H1 (cell line): ENCODE measurements around the gene DNAI2. TPM values are rescaled to one million over a fixed set of nuclear protein-coding genes. Genes with fewer than 3 reads are reported as not detected.

ENCODE experiments used
- CTCF ChIA-PET: fragments of 300-600 bp; sonication (Branson Sonifier 250); formaldehyde crosslinking; loops from one replicate; lab custom pipeline; 2021; ENCODE audit not compliant: partially characterized antibody; lab: Charles Lee
- POLR2A ChIA-PET: fragments of 300-600 bp; sonication (Branson Sonifier 250); formaldehyde crosslinking; loops from one replicate; lab custom pipeline; 2021; ENCODE audit warnings: inconsistent platforms; ENCODE audit not compliant: partially characterized antibody; lab: Charles Lee
- DNase-seq, 2 experiments: peaks; one replicate each; pipeline versions ENCODE4 v3.0.0 to v3.0.0-alpha.2; 2010 to 2022; ENCODE audit warnings: low spot score in 2 of 2, low read depth in 1 of 2, mixed read lengths in 1 of 2
- FAIRE-seq: peaks from 2 replicates; lab custom pipeline; 2011; peaks lifted over from hg19 to GRCh38; lab: Jason Lieb, UNC
- H2AFZ ChIP-seq: 2 replicates; pipeline ENCODE4 v1.8.1; 2012; ENCODE audit warnings: low read length, inconsistent platforms
- H2AK5ac ChIP-seq: 2 replicates; pipeline ENCODE4 v1.6.1; 2013; ENCODE audit warnings: low read depth, low read length
- H2BK120ac ChIP-seq: replicated peaks from 2 replicates; pipeline ENCODE3; 2013; ENCODE audit warnings: low read depth, low read length, inconsistent platforms
- H2BK12ac ChIP-seq: 2 replicates; pipeline ENCODE4 v1.6.1; 2013; ENCODE audit warnings: low read depth, low read length
- H2BK15ac ChIP-seq: 2 replicates; pipeline ENCODE4 v1.6.1; 2013; ENCODE audit warnings: low read length
- H2BK20ac ChIP-seq: 2 replicates; pipeline ENCODE4 v1.6.1; 2013; ENCODE audit warnings: low read length
- H2BK5ac ChIP-seq: 2 replicates; pipeline ENCODE4 v1.6.1; 2013; ENCODE audit warnings: low read depth, low read length
- H3K14ac ChIP-seq: 2 replicates; pipeline ENCODE4 v1.6.1; 2013; ENCODE audit warnings: inconsistent platforms; ENCODE audit not compliant: insufficient read length
- H3K18ac ChIP-seq: 2 replicates; pipeline ENCODE4 v1.6.1; 2013; ENCODE audit warnings: low read length; ENCODE audit errors: extremely low read depth
- H3K23ac ChIP-seq: 2 replicates; pipeline ENCODE4 v1.6.1; 2013; ENCODE audit warnings: inconsistent platforms; ENCODE audit not compliant: insufficient read length
- H3K23me2 ChIP-seq: 2 replicates; pipeline ENCODE4 v1.6.1; 2013; ENCODE audit warnings: low read depth, low read length
- H3K27ac ChIP-seq: 2 replicates; pipeline ENCODE4 v1.6.1; 2011; ENCODE audit warnings: low read depth, low read length, inconsistent platforms
- H3K27me3 ChIP-seq, 4 experiments: replicated peaks in 1 of 4; 1 replicate in 1 of 4; 2 replicates in 3 of 4; pipeline versions ENCODE4 v1.6.1 to v1.8.1; 2011 to 2013; ENCODE audit warnings: low read length in 3 of 4, mild to moderate bottlenecking in 3 of 4, inconsistent platforms in 2 of 4, mixed read lengths in 2 of 4, moderate library complexity in 1 of 4; ENCODE audit not compliant: control insufficient read depth in 3 of 4, insufficient read depth in 3 of 4; ENCODE audit errors: extremely low read depth in 1 of 4
- H3K36me3 ChIP-seq, 4 experiments: 2 replicates each; pipeline versions ENCODE4 v1.6.1 to v1.8.1; 2011 to 2013; ENCODE audit warnings: mild to moderate bottlenecking in 4 of 4, low read length in 3 of 4, moderate library complexity in 2 of 4, control low read depth in 1 of 4, inconsistent platforms in 1 of 4; ENCODE audit not compliant: insufficient read depth in 4 of 4, control insufficient read depth in 2 of 4
- H3K4ac ChIP-seq: replicated peaks from 2 replicates; pipeline ENCODE3; 2013; ENCODE audit warnings: low read length, low read depth, mixed read lengths, inconsistent platforms; ENCODE audit not compliant: insufficient read length
- H3K4me1 ChIP-seq, 4 experiments: replicated peaks in 1 of 4; 1 replicate in 1 of 4; 2 replicates in 3 of 4; pipeline versions ENCODE4 v1.6.1 to v1.8.1; 2011 to 2013; ENCODE audit warnings: low read length in 3 of 4, inconsistent platforms in 2 of 4, mixed read lengths in 1 of 4; ENCODE audit not compliant: insufficient read depth in 4 of 4, control insufficient read depth in 3 of 4
- H3K4me2 ChIP-seq, 2 experiments: 2 replicates each; pipeline versions ENCODE4 v1.6.1 to v1.8.1; 2011 to 2013; ENCODE audit warnings: low read depth in 2 of 2, low read length in 2 of 2, control low read depth in 1 of 2, inconsistent platforms in 1 of 2, mild to moderate bottlenecking in 1 of 2; ENCODE audit not compliant: insufficient read depth in 1 of 2
- H3K4me3 ChIP-seq, 4 experiments: fragments of 200-600, 300-600 bp in 1 of 4; sonication (generic), shearing (Covaris generic), sonication (Bioruptor Twin) in 1 of 4; 2 replicates each; pipeline versions ENCODE4 v1.5.1 to v1.8.1; 2011 to 2016; ENCODE audit warnings: low read length in 4 of 4, low read depth in 3 of 4, control low read depth in 2 of 4, inconsistent platforms in 2 of 4, mild to moderate bottlenecking in 2 of 4, mixed read lengths in 1 of 4, moderate library complexity in 1 of 4; ENCODE audit not compliant: insufficient read depth in 2 of 4; ENCODE audit errors: extremely low read depth in 1 of 4
- H3K56ac ChIP-seq: replicated peaks from 2 replicates; pipeline ENCODE3; 2013; ENCODE audit warnings: low read depth, mild to moderate bottlenecking, mixed read lengths, low read length, inconsistent platforms; ENCODE audit not compliant: insufficient read length
- H3K79me1 ChIP-seq: 2 replicates; pipeline ENCODE4 v1.6.1; 2013; ENCODE audit warnings: low read depth, low read length, control low read depth
- H3K79me2 ChIP-seq, 2 experiments: 2 replicates each; pipeline versions ENCODE4 v1.6.1 to v1.8.1; 2012 to 2013; ENCODE audit warnings: low read length in 2 of 2, mild to moderate bottlenecking in 2 of 2, inconsistent platforms in 1 of 2; ENCODE audit not compliant: insufficient read depth in 2 of 2, control insufficient read depth in 1 of 2
- H3K9ac ChIP-seq, 4 experiments: replicated peaks in 1 of 4; 1 replicate in 1 of 4; 2 replicates in 3 of 4; pipeline versions ENCODE4 v1.6.1 to v1.8.1; 2011 to 2013; ENCODE audit warnings: low read depth in 3 of 4, low read length in 3 of 4, control low read depth in 2 of 4, mild to moderate bottlenecking in 2 of 4, moderate library complexity in 2 of 4, inconsistent platforms in 1 of 4; ENCODE audit errors: extremely low read depth in 1 of 4
- H3K9me3 ChIP-seq, 2 experiments: 2 replicates each; pipeline versions ENCODE4 v1.6.1 to v1.8.1; 2012 to 2013; ENCODE audit warnings: mild to moderate bottlenecking in 2 of 2, moderate library complexity in 2 of 2, control low read depth in 1 of 2, inconsistent platforms in 1 of 2, low read depth in 1 of 2, low read length in 1 of 2, mixed read lengths in 1 of 2; ENCODE audit not compliant: insufficient read depth in 2 of 2
- H4K20me1 ChIP-seq, 2 experiments: replicated peaks in 1 of 2; 2 replicates each; pipeline versions ENCODE3 to v1.8.1; 2011 to 2013; ENCODE audit warnings: inconsistent platforms in 2 of 2, low read length in 2 of 2, mild to moderate bottlenecking in 1 of 2; ENCODE audit not compliant: insufficient read depth in 2 of 2, control insufficient read depth in 1 of 2
- H4K5ac ChIP-seq: 2 replicates; pipeline ENCODE4 v1.6.1; 2013; ENCODE audit warnings: low read length, low read depth, mixed read lengths, inconsistent platforms; ENCODE audit not compliant: insufficient read length
- H4K8ac ChIP-seq: 2 replicates; pipeline ENCODE4 v1.8.0; 2013; ENCODE audit warnings: mild to moderate bottlenecking, moderate library complexity, low read length, inconsistent platforms; ENCODE audit not compliant: insufficient read depth; ENCODE audit errors: extremely low read depth
- H4K91ac ChIP-seq: replicated peaks from 2 replicates; pipeline ENCODE3; 2013; ENCODE audit warnings: low read length, mixed read lengths, inconsistent platforms; ENCODE audit not compliant: insufficient read length
- WGBS, 2 experiments: shearing (Covaris generic) in 1 of 2; methylation state at CpG; one replicate each; pipeline versions ENCODE4 v1.1.6 to v1.1.7; 2013 to 2015; ENCODE audit warnings: low lambda C conversion rate in 2 of 2, mixed read lengths in 2 of 2, inconsistent platforms in 1 of 2, low coverage in 1 of 2, missing lambda C conversion rate in 1 of 2; ENCODE audit not compliant: insufficient replicate concordance in 2 of 2, insufficient coverage in 1 of 2, insufficient read length in 1 of 2; ENCODE audit errors: extremely low coverage in 1 of 2, missing lambda C conversion rate in 1 of 2; 5-methylcytosine and 5-hydroxymethylcytosine counted together
- polyA plus RNA-seq, 7 experiments: library from polyadenylated mRNA; depleted of rRNA in 3 of 7; stranded (reverse) in 5 of 7; unstranded in 2 of 7; fragments of >200 nt in 5 of 7; fragments of 200-250 nt in 2 of 7; gene quantifications; 1 replicate in 5 of 7; 2 replicates in 1 of 7; 4 replicates in 1 of 7; pipeline versions ENCODE4 v1.2.1 to v1.2.3, GENCODE V29; 2011 to 2013; ENCODE audit warnings: missing spikeins in 2 of 7, mixed read lengths in 2 of 7
- total RNA-seq: library from RNA; stranded (reverse); fragmentation: NEBNext Ultra II Directional; extraction: Animal tissue kit (Norgen Biotek cat#: 25700); gene quantifications from 2 replicates; pipeline ENCODE4 v1.2.1, GENCODE V29; 2021

DNAI2 gene
- total and polyA plus RNA-seq, 2 of the 8 experiments (the other 6 are each of a cell fraction or from before 2014, with no cell fraction given), result 0.08 to 0.15 TPM

DNA sequence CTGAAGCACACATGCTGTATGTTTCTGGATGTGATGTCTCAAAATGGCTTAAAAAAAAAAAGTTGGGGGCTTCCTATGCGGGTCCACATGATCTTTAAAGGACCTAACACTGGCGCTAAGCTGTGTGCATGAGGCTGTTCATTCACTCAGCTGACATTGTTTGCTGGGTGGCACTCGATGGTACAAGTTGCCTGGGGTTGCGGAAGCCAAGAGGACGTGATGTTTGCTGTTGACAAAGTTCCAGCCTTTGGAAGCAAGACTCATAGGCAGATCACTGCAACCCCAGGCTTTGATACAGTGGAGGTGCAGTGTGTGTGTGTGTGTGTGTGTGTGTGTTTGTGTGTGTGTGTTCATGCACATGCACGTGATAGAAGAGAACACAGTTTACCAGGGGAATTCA is 29.5 kb upstream of the DNAI2 start:
- Histone ChIP-seq H3K4me3 (no peak overlapping the region), H3K23ac (no peak overlapping the region), H2AK5ac (0 out of 2 replicates have a peak overlapping the region, but pooled peaks have one; percentile 47), H3K79me1 (no peaks in the 10 kb centered on the region), H3K27me3 (no peaks in the 10 kb centered on the region), H3K9ac (no peak overlapping the region), H2AFZ (no peak overlapping the region), H3K14ac (no peak overlapping the region), H3K79me2 (no peaks in the 10 kb centered on the region), H3K4me2 (peak overlapping the region in 1 of 2 experiments; percentile 41; a peak in 1 of 4 replicates), H3K56ac (no peak overlapping the region), H4K91ac (peak overlapping the region; percentile 83), H2BK20ac (peak overlapping the region; percentile 82; the same call in 1 of the 2 replicates), H3K9me3 (0 out of 4 replicates have a peak, but pooled peaks cover 0 to 4% of the 10 kb centered on the region in 2 experiments), H3K23me2 (no peaks in the 10 kb centered on the region), H2BK5ac (peak overlapping the region; percentile 21; the same call in 1 of the 2 replicates), H4K8ac (peak overlapping the region; percentile 20), H2BK120ac (no peak overlapping the region), H4K20me1 (no peaks in the 10 kb centered on the region), H4K5ac (no peak overlapping the region), H2BK15ac (peak overlapping the region; percentile 92), H3K36me3 (no peaks in the 10 kb centered on the region), H3K27ac (no peak overlapping the region), H2BK12ac (peak overlapping the region; percentile 75), H3K4me1 (peaks cover 11 to 23% (median 14%) of the 10 kb centered on the region in 4 experiments), H3K18ac (peak overlapping the region; percentile 76), H3K4ac (peak overlapping the region; percentile 50)
- ChIA-PET CTCF (interaction anchor here (1.1 to 2.4 kb wide), 10 partner anchors 10 to 56 kb away, joined by 3 to 10 read pairs (median 5); partner anchors contain the start of gene DNAI2), POLR2A (interaction anchor here (0.9 to 8.2 kb wide), 6 partner anchors 10 to 33 kb away, joined by 3 to 61 read pairs (median 6); partner anchors contain the start of gene TTYH2)
- FAIRE-seq (no peak), DNase-seq (no peak)
- WGBS, 2 experiments, result 81% methylated on average over 6 of the region's 6 CpGs; no CpG with 5 or more reads in 1 of the 2 experiments
